HEK293 (cell line): Measurements from ENCODE around the gene ERBB2.

Experiments used
- CTCF ChIA-PET: fragments of 350-600 bp; formaldehyde crosslinking; extraction: SDS; loops from one replicate; lab custom pipeline; 2021; ENCODE audit warnings: antibody characterized with exemption; lab: Yijun Ruan, JAX
- POLR2A ChIA-PET: fragments of 300-600 bp; formaldehyde crosslinking; extraction: SDS; loops from one replicate; lab custom pipeline; 2020; ENCODE audit warnings: antibody characterized with exemption, inconsistent platforms; lab: Yijun Ruan, JAX
- H3K27ac ChIP-seq: fragments of 200-500 bp; sonication (Bioruptor generic); 2 replicates; pipeline ENCODE4 v1.5.1; 2014; ENCODE audit warnings: low read depth, low read length, control low read depth, inconsistent platforms; ENCODE audit errors: extremely low read depth
- H3K36me3 ChIP-seq, 2 experiments: fragments of 200-500 bp in 1 of 2; sonication (Bioruptor generic) in 1 of 2; 1 replicate in 1 of 2; 2 replicates in 1 of 2; pipeline ENCODE4 v1.5.1; 2014 to 2017; ENCODE audit warnings: inconsistent platforms in 2 of 2, low read length in 2 of 2; ENCODE audit not compliant: control insufficient read depth in 2 of 2, insufficient read depth in 1 of 2
- H3K4me1 ChIP-seq: fragments of 200-500 bp; sonication (Bioruptor generic); 2 replicates; pipeline ENCODE4 v1.5.1; 2014; ENCODE audit warnings: mild to moderate bottlenecking, low read length, inconsistent platforms; ENCODE audit not compliant: control insufficient read depth, insufficient read depth
- H3K4me3 ChIP-seq: 2 replicates; pipeline ENCODE4 v1.5.1; 2011; ENCODE audit warnings: low read depth, mild to moderate bottlenecking, control low read depth, low read length, moderate library complexity
- H3K9me3 ChIP-seq: fragments of 200-500 bp; sonication (Bioruptor generic); 2 replicates; pipeline ENCODE4 v1.5.1; 2014; ENCODE audit warnings: low read depth, low read length, inconsistent platforms; ENCODE audit not compliant: control insufficient read depth, insufficient read depth
- EGR2 ChIP-seq: fragments of 450-650 bp; formaldehyde crosslinking; IDR thresholded peaks from 2 replicates; pipeline ENCODE4 v1.5.1; 2016; ENCODE audit warnings: low read depth, missing biosample characterization, missing genetic modification characterization
- GLIS2 ChIP-seq: fragments of 450-650 bp; formaldehyde crosslinking; IDR thresholded peaks from 2 replicates; pipeline ENCODE4 v1.5.1; 2016; ENCODE audit warnings: missing biosample characterization, missing genetic modification characterization
- HIC1 ChIP-seq: fragments of 450-650 bp; formaldehyde crosslinking; IDR thresholded peaks from 2 replicates; pipeline ENCODE4 v1.5.1; 2016; ENCODE audit warnings: missing biosample characterization, missing genetic modification characterization
- IKZF3 ChIP-seq: fragments of 450-650 bp; IDR thresholded peaks from 2 replicates; pipeline ENCODE4 v1.5.0; 2018; ENCODE audit warnings: missing biosample characterization, mild to moderate bottlenecking, missing genetic modification characterization, moderate library complexity
- SALL2 ChIP-seq: fragments of 450-650 bp; formaldehyde crosslinking; IDR thresholded peaks from 2 replicates; pipeline ENCODE4 v1.5.0; 2017; ENCODE audit warnings: missing biosample characterization, mild to moderate bottlenecking, missing genetic modification characterization, borderline replicate concordance
- ZBTB48 ChIP-seq: fragments of 450-650 bp; formaldehyde crosslinking; IDR thresholded peaks from 2 replicates; pipeline ENCODE4 v1.5.1; 2016; ENCODE audit warnings: missing biosample characterization, missing genetic modification characterization
- ZBTB7A ChIP-seq: fragments of 450-650 bp; formaldehyde crosslinking; IDR thresholded peaks from 2 replicates; pipeline ENCODE4 v1.5.1; 2016; ENCODE audit warnings: low read depth, missing biosample characterization, missing genetic modification characterization
- ZNF2 ChIP-seq: fragments of 450-650 bp; formaldehyde crosslinking; IDR thresholded peaks from 2 replicates; pipeline ENCODE4 v1.5.1; 2016; ENCODE audit warnings: missing biosample characterization, missing genetic modification characterization
- ZNF26 ChIP-seq: fragments of 450-650 bp; formaldehyde crosslinking; IDR thresholded peaks from 2 replicates; pipeline ENCODE4 v1.5.1; 2016; ENCODE audit warnings: missing biosample characterization, missing genetic modification characterization
- ZNF449 ChIP-seq: fragments of 450-650 bp; formaldehyde crosslinking; IDR thresholded peaks from 2 replicates; pipeline ENCODE4 v1.5.1; 2017; ENCODE audit warnings: missing biosample characterization, mild to moderate bottlenecking, missing genetic modification characterization, moderate library complexity
- ZNF654 ChIP-seq: fragments of 450-650 bp; formaldehyde crosslinking; IDR thresholded peaks from 2 replicates; pipeline ENCODE4 v1.5.1; 2016; ENCODE audit warnings: low read depth, missing biosample characterization, missing genetic modification characterization

Gene ERBB2

GRCh38 chr17:39671651-39672521 is 28.0 kb upstream of the ERBB2 start (continued):
- TF ChIP-seq ZBTB7A (tag by site-specific recombination) (0 out of 2 replicates have a peak, but pooled peaks have one; percentile 19), IKZF3 (peak; percentile 55; the same call in 1 of the 2 replicates), ZNF654 (tag by site-specific recombination) (peak; percentile 79), ZNF2 (tag by site-specific recombination) (0 out of 2 replicates have a peak, but pooled peaks have one; percentile 13), ZNF26 (tag by site-specific recombination) (no peak), EGR2 (tag by site-specific recombination) (peak; percentile 59; the same call in 1 of the 2 replicates), ZBTB48 (tag by site-specific recombination) (peak; percentile 88), ZNF449 (no peak)

GRCh38 chr17:39672522-39673334 is 27.1 kb upstream of the ERBB2 start:
- peaks cover 16% of the 10 kb centered on the region for H3K4me1 ChIP-seq

GRCh38 chr17:39673335-39674081 is 26.4 kb upstream of the ERBB2 start:
- Histone ChIP-seq H3K4me3 (no peak overlapping the region), H3K27ac (no peak overlapping the region), H3K4me1 (peaks cover 17% of the 10 kb centered on the region), H3K9me3 (no peaks in the 10 kb centered on the region), H3K36me3 (peaks cover 0 to 3% of the 10 kb centered on the region in 2 experiments; a peak in 1 of 3 replicates)
- ChIA-PET CTCF (interaction anchor here (0.6 to 11.6 kb wide), 7 partner anchors 22 to 126 kb away, joined by 3 to 168 read pairs (median 14); partner anchors contain the start of gene PPP1R1B), POLR2A (interaction anchor here (0.8 kb wide), 1 partner anchor 14 kb away, joined by 3 read pairs; the partner anchor contains the start of gene PGAP3)
- TF ChIP-seq GLIS2 (peak; percentile 37), SALL2 (tag by site-specific recombination) (no peak)

More at GRCh38 chr17:39672522-39673334, 27.1 kb upstream of the ERBB2 start:
- Histone ChIP-seq H3K4me3 (no peak overlapping the region), H3K36me3 (peaks cover 0 to 3% of the 10 kb centered on the region in 2 experiments; a peak in 1 of 3 replicates), H3K9me3 (no peaks in the 10 kb centered on the region), H3K27ac (no peak overlapping the region)
- CTCF ChIA-PET: interaction anchor here (0.6 to 11.6 kb wide), 16 partner anchors 8 to 266 kb away, joined by 3 to 168 read pairs (median 4); partner anchors contain the start of genes MIEN1 and PPP1R1B
- TF ChIP-seq HIC1 (peak; percentile 15; the same call in 1 of the 2 replicates), IKZF3 (no peak)
- POLR2A ChIA-PET: interaction anchor here (0.7 to 0.8 kb wide), 2 partner anchors 15 to 81 kb away, joined by 3 read pairs; partner anchors contain the start of gene PGAP3
